ENCODE data around the gene PTDSS2.
A peak's percentile ranks its signal among the peaks of the same experiment; 100 is the strongest.

Gene PTDSS2

DNA sequence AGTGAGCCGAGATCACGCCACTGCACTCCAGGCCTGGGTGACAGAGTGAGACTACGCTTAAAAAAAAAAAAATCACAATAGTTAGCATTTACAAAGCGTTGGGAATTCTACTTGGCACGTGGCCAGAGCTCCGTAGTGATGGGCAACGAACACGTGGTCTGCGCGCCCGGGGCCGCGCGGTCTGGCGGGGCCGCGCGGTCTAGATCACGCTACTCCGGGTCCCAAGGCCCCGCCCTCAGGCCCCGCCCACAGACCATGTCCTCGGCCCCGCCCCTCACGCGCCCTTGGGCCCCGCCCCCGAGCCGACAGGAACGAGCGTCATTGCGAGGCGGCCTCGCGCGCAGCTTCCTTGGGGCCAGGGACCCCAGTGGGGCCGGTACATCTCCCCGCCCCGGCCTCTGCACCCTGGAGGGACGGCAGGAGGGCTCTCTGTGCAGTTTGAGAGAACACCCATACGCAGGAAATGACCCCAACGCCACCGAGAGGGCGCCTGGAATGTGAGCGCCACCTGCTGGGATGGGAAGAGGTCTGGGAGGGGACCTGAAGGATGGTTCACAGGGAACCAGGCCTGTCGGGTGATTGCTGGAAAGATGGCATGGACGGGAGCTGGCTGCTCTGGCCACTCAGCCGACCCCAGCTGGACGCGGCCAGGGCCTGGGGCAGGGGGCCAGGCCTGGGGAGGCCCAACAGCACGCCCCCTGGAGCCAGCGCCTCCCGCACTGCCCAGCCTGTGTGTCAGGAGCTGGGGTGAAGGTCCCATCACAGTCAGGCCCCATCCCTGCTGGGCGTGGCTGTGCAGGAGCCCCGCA is 2.0 kb upstream of the PTDSS2 start:
- Mint-ChIP-seq H3K4me1 (peaks cover 25% of the 10 kb centered on the region), H3K4me3 (peak overlapping the region; percentile 87), H3K9me3 (no peaks in the 10 kb centered on the region), H3K27ac (peak overlapping the region; percentile 89), H3K36me3 (peaks cover 25% of the 10 kb centered on the region)
- DNase-seq (ENCODE audit: low spot score in 2 of 2) = peak; percentile 95 to 97
- peak; percentile 81 for ATAC-seq

GRCh38 chr11:450809-451451 is 851 bp downstream of the PTDSS2 start:
- peak; percentile 43 for ATAC-seq
- Mint-ChIP-seq H3K9me3 (no peaks in the 10 kb centered on the region), H3K4me1 (peaks cover 45% of the 10 kb centered on the region), H3K36me3 (peaks cover 30% of the 10 kb centered on the region), H3K27ac (peak overlapping the region; percentile 91), H3K4me3 (peak overlapping the region; percentile 87)
- DNase-seq (ENCODE audit: low spot score in 2 of 2) = peak in 1 of 2 donors; percentile 71

GRCh38 chr11:451738-452137 is 1.7 kb downstream of the PTDSS2 start:
- peak overlapping the region; percentile 87 for H3K4me3 Mint-ChIP-seq
- peaks cover 37% of the 10 kb centered on the region for H3K36me3 Mint-ChIP-seq
- peaks cover 53% of the 10 kb centered on the region for H3K4me1 Mint-ChIP-seq
- H3K9me3 Mint-ChIP-seq = no peaks in the 10 kb centered on the region
- peak overlapping the region; percentile 91 for H3K27ac Mint-ChIP-seq
- DNase-seq (ENCODE audit: low spot score in 2 of 2) = no peak
- ATAC-seq = no peak

GRCh38 chr11:452203-452744 is 2.2 kb downstream of the PTDSS2 start:
- no peaks in the 10 kb centered on the region for H3K9me3 Mint-ChIP-seq
- peaks cover 59% of the 10 kb centered on the region for H3K4me1 Mint-ChIP-seq
- DNase-seq (ENCODE audit: low spot score in 2 of 2) = no peak
- no peak for ATAC-seq
- peak overlapping the region; percentile 87 for H3K4me3 Mint-ChIP-seq
- H3K27ac Mint-ChIP-seq = peak overlapping the region; percentile 91
- peaks cover 37% of the 10 kb centered on the region for H3K36me3 Mint-ChIP-seq

- Mint-ChIP-seq H3K9me3 (no peaks in the 10 kb centered on the region), H3K36me3 (peaks cover 42% of the 10 kb centered on the region), H3K27ac (no peak overlapping the region), H3K4me3 (no peak overlapping the region), H3K4me1 (peaks cover 64% of the 10 kb centered on the region)
- no peak for DNase-seq (ENCODE audit: low spot score in 2 of 2)
- ATAC-seq = no peak
Measured at GRCh38 chr11:452916-453527, 2.9 kb downstream of the PTDSS2 start.

- no peak for ATAC-seq
- Mint-ChIP-seq H3K4me3 (no peak overlapping the region), H3K4me1 (peaks cover 58% of the 10 kb centered on the region), H3K27ac (no peak overlapping the region), H3K9me3 (no peaks in the 10 kb centered on the region), H3K36me3 (peaks cover 44% of the 10 kb centered on the region)
- no peak for DNase-seq (ENCODE audit: low spot score in 2 of 2)
Measured at GRCh38 chr11:453564-453963, 3.5 kb downstream of the PTDSS2 start.

DNA sequence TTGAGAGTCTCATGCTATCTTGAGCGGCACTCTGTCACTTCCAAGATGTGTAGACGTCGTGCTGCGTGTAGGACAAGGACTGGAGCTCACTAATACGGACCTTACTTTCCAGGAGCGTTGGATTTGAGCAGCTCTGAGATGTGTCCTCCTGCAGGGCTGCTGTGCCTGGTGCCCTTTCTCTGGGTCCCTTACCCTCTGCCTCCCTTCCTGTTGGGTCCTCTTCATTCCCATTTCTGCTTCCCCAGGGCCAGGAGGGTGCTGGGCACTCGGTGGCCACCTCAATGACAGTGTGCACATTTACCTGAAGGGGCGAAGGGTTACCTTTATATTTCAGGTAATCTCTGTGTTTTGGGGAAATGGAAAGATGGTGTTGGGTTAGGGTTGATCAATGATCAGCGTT is 4.0 kb downstream of the PTDSS2 start:
- no peak overlapping the region for H3K27ac Mint-ChIP-seq
- DNase-seq (ENCODE audit: low spot score in 2 of 2) (no peak), ATAC-seq (no peak)
- H3K4me3 Mint-ChIP-seq = no peak overlapping the region
- H3K4me1 Mint-ChIP-seq = peaks cover 55% of the 10 kb centered on the region
- H3K9me3 Mint-ChIP-seq = no peaks in the 10 kb centered on the region
- peaks cover 44% of the 10 kb centered on the region for H3K36me3 Mint-ChIP-seq

GRCh38 chr11:454801-455565 is 4.9 kb downstream of the PTDSS2 start:
- peaks cover 55% of the 10 kb centered on the region for H3K4me1 Mint-ChIP-seq

DNA sequence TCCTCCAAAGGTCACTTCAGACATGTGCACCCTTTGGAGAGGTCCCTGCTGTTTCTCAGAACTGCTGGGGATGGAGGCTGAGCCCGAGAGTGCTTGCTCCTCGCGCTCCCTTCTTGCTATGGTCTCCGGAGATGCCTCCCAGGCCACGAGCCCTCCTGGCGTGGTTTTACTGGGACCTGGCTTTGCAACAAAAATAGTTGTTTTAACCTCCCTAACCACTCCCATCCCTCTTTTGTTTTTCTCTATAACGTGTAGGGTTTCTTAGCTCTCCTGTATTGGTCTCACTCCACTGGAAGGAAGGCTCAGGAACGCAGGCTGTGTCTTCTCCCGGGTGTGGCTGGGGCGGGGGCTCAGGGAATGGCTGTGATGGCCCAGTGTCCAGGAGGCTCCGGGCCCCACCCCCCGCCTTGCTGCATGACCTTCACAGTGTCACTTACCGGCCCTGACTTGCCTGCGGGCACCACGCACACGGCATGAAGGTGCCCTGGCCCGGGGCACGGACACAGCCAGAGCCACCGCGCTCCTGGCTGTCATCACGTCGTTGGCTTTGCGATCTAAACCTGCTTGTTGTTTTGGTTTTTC is 5.6 kb downstream of the PTDSS2 start:
- DNase-seq (ENCODE audit: low spot score in 2 of 2) (no peak), ATAC-seq (no peak)
- Mint-ChIP-seq H3K27ac (peak overlapping the region; percentile 83), H3K4me3 (no peak overlapping the region), H3K4me1 (peaks cover 54% of the 10 kb centered on the region), H3K9me3 (no peaks in the 10 kb centered on the region), H3K36me3 (peaks cover 44% of the 10 kb centered on the region)

More at GRCh38 chr11:454801-455565, 4.9 kb downstream of the PTDSS2 start:
- H3K36me3 Mint-ChIP-seq = peaks cover 44% of the 10 kb centered on the region
- peak overlapping the region; percentile 72 for H3K27ac Mint-ChIP-seq
- H3K9me3 Mint-ChIP-seq = no peaks in the 10 kb centered on the region
- DNase-seq (ENCODE audit: low spot score in 2 of 2) = no peak
- H3K4me3 Mint-ChIP-seq = no peak overlapping the region
- ATAC-seq = no peak

DNA sequence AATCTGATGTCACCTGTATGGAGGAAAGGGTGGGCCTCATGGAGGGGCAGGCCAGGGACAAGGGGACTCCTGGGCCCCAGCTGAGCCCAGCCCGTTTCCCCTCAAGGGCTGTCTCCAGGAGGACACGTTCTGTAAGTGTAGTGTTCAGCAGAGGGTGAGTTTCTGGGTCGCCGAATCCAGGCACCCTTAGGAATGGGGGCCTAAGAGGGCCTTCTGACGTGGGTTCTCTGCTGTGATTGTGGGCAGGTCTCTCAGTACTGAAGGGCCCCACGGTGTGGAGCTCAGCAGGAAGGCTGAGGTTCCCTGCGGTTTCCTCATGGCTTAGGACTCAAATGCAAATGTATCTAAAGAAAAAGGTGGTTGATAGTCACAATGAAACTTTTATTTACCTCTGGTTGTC is 6.5 kb downstream of the PTDSS2 start:
- Mint-ChIP-seq H3K4me1 (peaks cover 46% of the 10 kb centered on the region), H3K4me3 (peak overlapping the region; percentile 51), H3K36me3 (peaks cover 35% of the 10 kb centered on the region), H3K9me3 (no peaks in the 10 kb centered on the region), H3K27ac (peak overlapping the region; percentile 83)
- peak; percentile 86 for ATAC-seq
- no peak for DNase-seq (ENCODE audit: low spot score in 2 of 2)

DNA sequence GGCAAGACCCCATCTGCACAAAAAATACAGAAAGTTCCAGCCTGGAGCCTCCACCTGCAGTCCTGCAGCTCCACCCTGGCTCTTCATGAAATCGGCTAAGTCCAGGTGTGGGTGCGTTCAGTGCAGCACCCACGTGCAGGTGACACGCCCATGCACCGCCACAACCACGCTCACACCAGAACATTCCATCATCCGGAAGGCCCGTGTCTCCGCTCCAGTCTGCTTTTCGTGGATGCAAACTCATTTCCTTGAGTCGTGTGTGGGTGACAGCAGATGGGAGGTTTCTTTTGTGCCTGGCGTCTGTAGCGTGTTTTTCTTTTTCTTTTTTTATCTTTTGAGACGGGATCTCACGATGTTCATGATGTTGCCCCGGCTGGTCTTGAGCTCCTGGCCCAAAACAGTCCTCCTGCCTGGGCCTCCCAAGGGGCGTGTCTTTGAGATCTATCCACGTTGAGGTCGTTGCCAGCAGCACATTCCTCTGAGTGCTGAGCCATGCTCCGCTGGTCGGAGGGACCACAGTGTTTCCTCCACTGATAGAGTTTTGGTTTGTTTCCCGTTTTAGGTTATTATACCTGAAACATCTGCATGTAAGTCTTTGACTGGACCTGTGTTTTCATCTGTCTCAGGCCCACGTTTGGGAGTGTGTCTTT is 7.2 kb downstream of the PTDSS2 start:
- peak; percentile 31 for ATAC-seq
- H3K36me3 Mint-ChIP-seq = peaks cover 28% of the 10 kb centered on the region

DNA sequence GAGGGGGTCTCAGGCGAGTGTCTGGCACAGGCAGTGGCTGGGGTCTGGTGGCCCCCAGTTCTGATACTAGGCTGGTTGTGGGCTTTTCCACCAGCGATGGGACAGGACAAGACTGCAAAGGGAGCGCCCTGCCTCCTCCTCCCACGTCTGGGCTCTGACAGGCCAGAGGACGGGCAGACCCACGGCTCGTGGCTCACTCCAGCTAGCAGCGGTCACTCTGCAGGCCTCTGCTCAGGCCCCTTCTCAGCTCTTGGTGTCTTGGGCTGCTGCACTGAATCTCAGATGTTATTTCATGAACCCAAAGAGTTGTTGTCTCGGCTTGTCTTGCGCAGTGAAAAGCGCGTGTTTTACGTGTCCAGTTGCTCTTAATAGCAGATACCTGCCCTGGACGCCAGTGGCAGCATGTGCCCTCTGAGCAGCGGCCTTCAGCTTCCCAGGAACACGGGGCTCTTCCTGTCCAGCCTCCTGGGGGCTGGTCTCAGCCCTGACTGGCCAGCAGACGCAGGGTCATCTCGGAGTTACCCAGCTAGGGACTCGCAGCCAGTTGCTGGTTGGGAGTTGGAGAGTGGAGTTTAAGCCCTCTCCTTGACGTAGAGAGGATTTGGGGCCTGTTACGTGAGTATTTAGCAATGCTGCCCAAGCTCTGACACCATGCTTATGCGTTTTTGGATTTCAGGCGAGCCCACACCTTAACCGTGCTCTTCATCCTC is 9.6 kb downstream of the PTDSS2 start:
- Mint-ChIP-seq H3K36me3 (peaks cover 19% of the 10 kb centered on the region), H3K9me3 (no peaks in the 10 kb centered on the region), H3K4me3 (no peak overlapping the region), H3K27ac (no peak overlapping the region), H3K4me1 (peaks cover 33% of the 10 kb centered on the region)
- DNase-seq (ENCODE audit: low spot score in 2 of 2) (no peak), ATAC-seq (no peak)

More for the DNA sequence above, 7.2 kb downstream of the PTDSS2 start:
- DNase-seq (ENCODE audit: low spot score in 2 of 2) = no peak
- Mint-ChIP-seq H3K4me1 (peaks cover 41% of the 10 kb centered on the region), H3K27ac (peak overlapping the region; percentile 83), H3K9me3 (no peaks in the 10 kb centered on the region), H3K4me3 (peak overlapping the region; percentile 51)

- no peak overlapping the region for H3K4me3 Mint-ChIP-seq
- H3K4me1 Mint-ChIP-seq = peaks cover 24% of the 10 kb centered on the region
- H3K27ac Mint-ChIP-seq = no peak overlapping the region
- no peaks in the 10 kb centered on the region for H3K9me3 Mint-ChIP-seq
- DNase-seq (ENCODE audit: low spot score in 2 of 2) = no peak
- H3K36me3 Mint-ChIP-seq = peaks cover 18% of the 10 kb centered on the region
- no peak for ATAC-seq
Measured at GRCh38 chr11:460331-461199, 10.5 kb downstream of the PTDSS2 start.
